DND-41 (cell line): Measurements from ENCODE around the gene METTL3.

ENCODE experiments used
- ATAC-seq: fragments of 200-7000 bp; cut with Tn5 transposase; 3 replicates; pipeline ENCODE4 v1.9.1; 2021; ENCODE audit warnings: low read depth; ENCODE audit not compliant: insufficient read depth
- DNase-seq: peaks from one replicate; pipeline ENCODE4 v3.0.0-alpha.2; 2020
- H2AFZ ChIP-seq: 2 replicates; pipeline ENCODE4 v1.6.0; 2012; ENCODE audit warnings: low read depth, low read length
- H3K27ac ChIP-seq: 2 replicates; pipeline ENCODE4 v1.5.1; 2012; ENCODE audit warnings: low read length, inconsistent platforms
- H3K27me3 ChIP-seq: fragments of 200-600 bp; sonication (generic); 2 replicates; pipeline ENCODE4 v1.6.0; 2012; ENCODE audit warnings: low read length, mild to moderate bottlenecking, inconsistent platforms; ENCODE audit not compliant: insufficient read depth, poor library complexity
- H3K36me3 ChIP-seq: 2 replicates; pipeline ENCODE4 v1.5.1; 2012; ENCODE audit warnings: low read length, inconsistent platforms; ENCODE audit not compliant: insufficient read depth
- H3K4me1 ChIP-seq: 2 replicates; pipeline ENCODE4 v1.5.1; 2012; ENCODE audit warnings: mild to moderate bottlenecking, low read length; ENCODE audit not compliant: insufficient read depth
- H3K4me2 ChIP-seq: 2 replicates; pipeline ENCODE4 v1.6.0; 2012; ENCODE audit warnings: mild to moderate bottlenecking, moderate library complexity, low read length, inconsistent platforms; ENCODE audit not compliant: insufficient read depth
- H3K4me3 ChIP-seq, 2 experiments: fragments of 200-600 bp in 1 of 2; shearing (Covaris generic) in 1 of 2; 2 replicates each; pipeline ENCODE4 v1.5.1; 2012 to 2016; ENCODE audit warnings: inconsistent platforms in 2 of 2, low read length in 2 of 2, mild to moderate bottlenecking in 2 of 2, low read depth in 1 of 2, moderate library complexity in 1 of 2
- H3K79me2 ChIP-seq: 2 replicates; pipeline ENCODE4 v1.6.0; 2012; ENCODE audit warnings: low read length, inconsistent platforms; ENCODE audit not compliant: insufficient read depth
- H3K9ac ChIP-seq: 2 replicates; pipeline ENCODE4 v1.6.0; 2012; ENCODE audit warnings: low read depth, mild to moderate bottlenecking, inconsistent platforms, low read length, moderate library complexity
- H3K9me3 ChIP-seq: 2 replicates; pipeline ENCODE4 v1.5.1; 2012; ENCODE audit warnings: low read length, moderate library complexity, mild to moderate bottlenecking, inconsistent platforms; ENCODE audit not compliant: insufficient read depth, severe bottlenecking
- H4K20me1 ChIP-seq: 2 replicates; pipeline ENCODE4 v1.6.0; 2012; ENCODE audit warnings: low read length; ENCODE audit not compliant: insufficient read depth
- CTCF ChIP-seq: IDR thresholded peaks from 2 replicates; pipeline ENCODE4 v1.5.1; 2012; ENCODE audit warnings: borderline replicate concordance, low read length, moderate library complexity, mild to moderate bottlenecking; ENCODE audit not compliant: poor library complexity, severe bottlenecking; ENCODE audit errors: extremely low read depth
- EZH2 ChIP-seq: IDR thresholded peaks from 3 replicates; pipeline ENCODE4 v1.6.1; 2012; ENCODE audit warnings: borderline replicate concordance, low read depth, mild to moderate bottlenecking, moderate library complexity, low read length, inconsistent platforms; ENCODE audit not compliant: severe bottlenecking

METTL3 gene

GRCh38 chr14:21510735-21511657, at the start of gene METTL3:
Gene METTL3 (minus strand): TSS chr14:21511340. CDS start chr14:21511223, 117 bp downstream.
- peaks cover 48% of the 10 kb centered on the region for H3K79me2 ChIP-seq
- peak within 1 kb of the TSS; percentile 92 for H3K27ac ChIP-seq
- ATAC-seq (peak; percentile 100), DNase-seq (peak; percentile 96)
- H3K4me1 ChIP-seq, result peaks cover 41% of the 10 kb centered on the region
- H3K27me3 ChIP-seq, result no peaks in the 10 kb centered on the region
- no peak for TF ChIP-seq EZH2
- TF ChIP-seq CTCF, result no peak
- H3K4me2 ChIP-seq, result peak within 1 kb of the TSS; percentile 83
- H3K9me3 ChIP-seq, result no peaks in the 10 kb centered on the region
- H3K4me3 ChIP-seq, result peak within 1 kb of the TSS; percentile 77 to 88
- peak within 1 kb of the TSS; percentile 94 for H2AFZ ChIP-seq
- H4K20me1 ChIP-seq, result no peaks in the 10 kb centered on the region
- peaks cover 20% of the 10 kb centered on the region for H3K36me3 ChIP-seq
- peak within 1 kb of the TSS; percentile 87 for H3K9ac ChIP-seq

GRCh38 chr14:21558703-21559170, 47.6 kb upstream of the METTL3 start:
- Histone ChIP-seq H3K9me3 (no peaks in the 10 kb centered on the region), H3K79me2 (no peaks in the 10 kb centered on the region), H3K27me3 (no peaks in the 10 kb centered on the region), H3K36me3 (no peaks in the 10 kb centered on the region), H4K20me1 (no peaks in the 10 kb centered on the region), H3K27ac (no peak overlapping the region), H2AFZ (no peak overlapping the region), H3K4me2 (no peak overlapping the region), H3K9ac (no peak overlapping the region), H3K4me1 (peaks cover 7% of the 10 kb centered on the region), H3K4me3 (no peak overlapping the region)
- DNase-seq, result no peak
- no peak for ATAC-seq
- TF ChIP-seq CTCF, result no peak
- TF ChIP-seq EZH2, result no peak

GRCh38 chr14:21557084-21557901, 46.2 kb upstream of the METTL3 start:
- Histone ChIP-seq H3K36me3 (no peaks in the 10 kb centered on the region), H2AFZ (peak overlapping the region; percentile 92), H3K79me2 (no peaks in the 10 kb centered on the region), H3K9me3 (no peaks in the 10 kb centered on the region), H4K20me1 (no peaks in the 10 kb centered on the region), H3K9ac (peak overlapping the region; percentile 35), H3K27ac (peak overlapping the region; percentile 53; the same call in 1 of the 2 replicates), H3K4me3 (peak overlapping the region in 1 of 2 experiments; percentile 49; a peak in 2 of 4 replicates), H3K4me1 (peaks cover 7% of the 10 kb centered on the region), H3K27me3 (no peaks in the 10 kb centered on the region), H3K4me2 (peak overlapping the region; percentile 67)
- peak; percentile 86 for TF ChIP-seq CTCF
- TF ChIP-seq EZH2, result no peak
- peak; percentile 90 for ATAC-seq
- DNase-seq, result peak; percentile 80
